MM.1S (cell line): ENCODE measurements around the gene FIBP.

Experiments used
- DNase-seq: peaks from one replicate; pipeline ENCODE4 v3.0.0-alpha.2; 2015
- H2AFZ ChIP-seq: fragments of 300-600 bp; sonication (generic); 2 replicates; pipeline ENCODE4 v1.6.0; 2016; ENCODE audit warnings: antibody characterized with exemption, low read length
- H3F3A ChIP-seq: fragments of 300-600 bp; sonication (generic); 2 replicates; pipeline ENCODE4 v1.6.1; 2016; ENCODE audit warnings: mild to moderate bottlenecking, antibody characterized with exemption, low read length, moderate library complexity, mixed read lengths; ENCODE audit not compliant: insufficient read depth
- H3K27ac ChIP-seq: fragments of 300-600 bp; sonication (generic); 2 replicates; pipeline ENCODE4 v1.5.1; 2016; ENCODE audit warnings: mild to moderate bottlenecking, low read length
- H3K27me3 ChIP-seq: fragments of 300-600 bp; sonication (generic); replicated peaks from 2 replicates; pipeline ENCODE4 v1.6.0; 2016; ENCODE audit warnings: low read length; ENCODE audit not compliant: insufficient read depth
- H3K36me3 ChIP-seq: fragments of 300-600 bp; sonication (generic); replicated peaks from 2 replicates; pipeline ENCODE4 v1.6.1; 2016; ENCODE audit warnings: mild to moderate bottlenecking, low read length, mixed read lengths; ENCODE audit not compliant: insufficient read depth
- H3K4me1 ChIP-seq: fragments of 300-600 bp; sonication (generic); 2 replicates; pipeline ENCODE4 v1.6.1; 2016; ENCODE audit warnings: low read length, mixed read lengths
- H3K4me2 ChIP-seq: fragments of 300-600 bp; sonication (generic); 2 replicates; pipeline ENCODE4 v1.6.0; 2016; ENCODE audit warnings: low read depth, low read length
- H3K4me3 ChIP-seq: fragments of 300-600 bp; sonication (generic); 2 replicates; pipeline ENCODE4 v1.5.1; 2016; ENCODE audit warnings: low read length, mixed read lengths
- H3K79me2 ChIP-seq: fragments of 300-600 bp; sonication (generic); 2 replicates; pipeline ENCODE4 v1.6.1; 2016; ENCODE audit warnings: mixed run types, low read length, mixed read lengths
- H3K9ac ChIP-seq: fragments of 300-600 bp; sonication (generic); 2 replicates; pipeline ENCODE4 v1.6.1; 2016; ENCODE audit warnings: low read length, mixed read lengths
- H3K9me2 ChIP-seq: fragments of 300-600 bp; sonication (generic); replicated peaks from 2 replicates; pipeline ENCODE4 v1.6.1; 2016; ENCODE audit warnings: mild to moderate bottlenecking, low read length, mixed read lengths; ENCODE audit not compliant: insufficient read depth
- H3K9me3 ChIP-seq: fragments of 300-600 bp; sonication (generic); replicated peaks from 2 replicates; pipeline ENCODE4 v1.6.1; 2016; ENCODE audit warnings: mild to moderate bottlenecking, low read length, mixed read lengths; ENCODE audit not compliant: insufficient read depth
- H4K20me1 ChIP-seq: fragments of 300-600 bp; sonication (generic); 2 replicates; pipeline ENCODE4 v1.6.1; 2016; ENCODE audit warnings: mild to moderate bottlenecking, low read length, moderate library complexity, mixed read lengths; ENCODE audit not compliant: insufficient read depth
- EZH2 ChIP-seq: fragments of 300-600 bp; sonication (generic); optimal IDR thresholded peaks from 2 replicates; pipeline ENCODE3; 2017; ENCODE audit warnings: low read depth, mild to moderate bottlenecking, antibody characterized with exemption, low read length, mixed read lengths
- EZH2phosphoT487 ChIP-seq: fragments of 300-600 bp; sonication (generic); IDR thresholded peaks from 2 replicates; pipeline ENCODE4 v1.6.1; 2018; ENCODE audit warnings: antibody characterized with exemption, low read length
- TF ChIP-seq, protein P1 (sequence below): fragments of 300-600 bp; sonication (generic); IDR thresholded peaks from 2 replicates; pipeline ENCODE4 v1.5.1; 2016; ENCODE audit warnings: antibody characterized with exemption, low read length, mixed read lengths

The FIBP gene

DNA sequence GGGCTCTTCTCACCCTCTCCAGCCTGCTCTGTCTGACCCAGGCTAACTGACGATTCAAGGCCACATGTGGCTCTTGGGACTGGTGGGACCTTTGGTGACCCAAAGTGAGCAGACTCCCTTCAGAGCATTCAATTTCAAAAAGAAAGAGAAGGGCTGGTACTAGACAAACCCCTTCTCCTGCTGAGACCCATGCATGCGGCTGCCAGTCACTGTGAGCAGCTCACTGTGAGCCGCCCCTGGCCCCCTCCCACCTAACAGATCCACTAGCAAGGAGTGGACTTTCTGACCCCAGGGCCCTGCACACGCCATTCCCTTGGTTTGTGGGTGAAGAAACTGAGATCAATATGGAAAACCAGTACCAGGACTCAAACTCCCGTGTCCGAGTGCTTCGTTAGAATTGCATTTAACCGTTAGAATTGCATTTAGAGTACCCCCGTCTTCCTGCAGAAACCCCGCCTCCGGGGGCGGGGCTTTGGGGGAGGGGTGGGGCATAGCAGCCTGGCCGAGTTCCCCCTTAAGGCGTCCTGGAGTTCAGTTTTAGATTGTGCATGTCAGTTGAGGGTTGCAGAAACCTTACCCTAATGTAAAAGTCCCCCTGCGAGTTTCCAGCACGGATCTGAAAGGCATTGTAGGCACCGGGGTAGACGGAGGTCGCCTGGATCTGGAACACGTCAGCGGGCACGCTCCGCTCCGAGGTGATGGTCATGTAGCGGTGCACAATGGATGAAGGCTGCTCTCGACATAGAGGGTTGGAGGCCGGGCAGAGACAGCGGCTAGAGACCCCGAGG is 20.8 kb downstream of the FIBP start:
- DNase-seq, result no peak
- H3K9me2 ChIP-seq, result no peaks in the 10 kb centered on the region
- H3K4me3 ChIP-seq, result no peak overlapping the region
- peaks cover 1% of the 10 kb centered on the region; the same call in 1 of the 2 replicates for H3K36me3 ChIP-seq
- H2AFZ ChIP-seq, result no peak overlapping the region
- TF ChIP-seq EZH2phosphoT487, result no peak
- TF ChIP-seq, protein P1, sequence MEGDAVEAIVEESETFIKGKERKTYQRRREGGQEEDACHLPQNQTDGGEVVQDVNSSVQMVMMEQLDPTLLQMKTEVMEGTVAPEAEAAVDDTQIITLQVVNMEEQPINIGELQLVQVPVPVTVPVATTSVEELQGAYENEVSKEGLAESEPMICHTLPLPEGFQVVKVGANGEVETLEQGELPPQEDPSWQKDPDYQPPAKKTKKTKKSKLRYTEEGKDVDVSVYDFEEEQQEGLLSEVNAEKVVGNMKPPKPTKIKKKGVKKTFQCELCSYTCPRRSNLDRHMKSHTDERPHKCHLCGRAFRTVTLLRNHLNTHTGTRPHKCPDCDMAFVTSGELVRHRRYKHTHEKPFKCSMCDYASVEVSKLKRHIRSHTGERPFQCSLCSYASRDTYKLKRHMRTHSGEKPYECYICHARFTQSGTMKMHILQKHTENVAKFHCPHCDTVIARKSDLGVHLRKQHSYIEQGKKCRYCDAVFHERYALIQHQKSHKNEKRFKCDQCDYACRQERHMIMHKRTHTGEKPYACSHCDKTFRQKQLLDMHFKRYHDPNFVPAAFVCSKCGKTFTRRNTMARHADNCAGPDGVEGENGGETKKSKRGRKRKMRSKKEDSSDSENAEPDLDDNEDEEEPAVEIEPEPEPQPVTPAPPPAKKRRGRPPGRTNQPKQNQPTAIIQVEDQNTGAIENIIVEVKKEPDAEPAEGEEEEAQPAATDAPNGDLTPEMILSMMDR, result no peak
- TF ChIP-seq EZH2, result no peak
- H4K20me1 ChIP-seq, result no peaks in the 10 kb centered on the region
- H3K9ac ChIP-seq, result no peak overlapping the region
- H3F3A ChIP-seq, result no peaks in the 10 kb centered on the region; the same call in 1 of the 2 replicates
- no peak overlapping the region for H3K27ac ChIP-seq
- H3K79me2 ChIP-seq, result peaks cover 11% of the 10 kb centered on the region
- no peaks in the 10 kb centered on the region for H3K9me3 ChIP-seq
- no peaks in the 10 kb centered on the region for H3K4me1 ChIP-seq
- no peak overlapping the region for H3K4me2 ChIP-seq
- no peaks in the 10 kb centered on the region for H3K27me3 ChIP-seq

DNA sequence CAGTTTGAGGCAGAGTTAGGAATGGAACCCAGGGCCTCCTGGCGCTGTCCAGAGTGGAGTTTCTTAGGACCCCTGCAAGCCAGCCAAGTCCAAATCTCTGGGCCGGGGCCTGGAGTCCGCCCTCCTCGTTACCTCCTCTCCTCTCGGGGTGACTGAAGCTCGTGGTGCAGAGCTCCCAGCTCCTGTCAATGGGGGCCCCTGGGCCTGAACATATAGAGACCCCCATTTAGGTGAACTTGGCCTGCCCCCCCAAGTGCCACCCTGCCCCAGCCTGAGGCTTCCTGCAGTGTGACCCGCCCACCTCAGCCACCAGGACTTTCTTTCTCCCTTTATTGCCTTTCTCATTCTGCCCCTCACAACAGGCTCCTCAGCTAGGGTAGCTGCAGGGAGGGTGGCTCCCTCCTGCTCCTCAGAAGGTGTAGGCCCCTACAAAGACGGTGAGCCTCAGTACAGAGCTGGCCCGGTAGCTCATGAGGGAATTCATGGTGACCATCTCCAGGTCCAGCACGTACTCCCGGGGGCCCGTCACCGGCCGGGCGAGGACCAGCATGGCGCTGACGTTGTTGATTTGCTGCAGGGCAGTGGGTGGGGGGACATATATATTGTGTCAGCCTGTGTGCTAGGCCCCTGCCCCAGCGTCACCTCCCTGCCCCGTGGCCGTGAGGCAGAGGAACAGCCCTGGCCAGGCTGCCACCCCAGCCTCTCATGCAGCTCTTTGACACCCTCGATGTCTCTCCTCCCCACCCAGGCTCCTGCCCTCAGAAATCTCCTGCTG is 21.6 kb downstream of the FIBP start:
- Histone ChIP-seq H3K4me1 (peaks cover 5% of the 10 kb centered on the region), H3K79me2 (peaks cover 19% of the 10 kb centered on the region), H4K20me1 (no peaks in the 10 kb centered on the region), H3K4me2 (no peak overlapping the region), H3K9me3 (no peaks in the 10 kb centered on the region), H3K9ac (no peak overlapping the region), H3K27ac (no peak overlapping the region), H3F3A (no peaks in the 10 kb centered on the region; the same call in 1 of the 2 replicates), H3K9me2 (no peaks in the 10 kb centered on the region), H3K36me3 (peaks cover 5% of the 10 kb centered on the region; the same call in 1 of the 2 replicates), H3K27me3 (no peaks in the 10 kb centered on the region), H2AFZ (no peak overlapping the region), H3K4me3 (no peak overlapping the region)
- TF ChIP-seq EZH2phosphoT487 (no peak), EZH2 (no peak)
- TF ChIP-seq, protein P1, result no peak
- no peak for DNase-seq

DNA sequence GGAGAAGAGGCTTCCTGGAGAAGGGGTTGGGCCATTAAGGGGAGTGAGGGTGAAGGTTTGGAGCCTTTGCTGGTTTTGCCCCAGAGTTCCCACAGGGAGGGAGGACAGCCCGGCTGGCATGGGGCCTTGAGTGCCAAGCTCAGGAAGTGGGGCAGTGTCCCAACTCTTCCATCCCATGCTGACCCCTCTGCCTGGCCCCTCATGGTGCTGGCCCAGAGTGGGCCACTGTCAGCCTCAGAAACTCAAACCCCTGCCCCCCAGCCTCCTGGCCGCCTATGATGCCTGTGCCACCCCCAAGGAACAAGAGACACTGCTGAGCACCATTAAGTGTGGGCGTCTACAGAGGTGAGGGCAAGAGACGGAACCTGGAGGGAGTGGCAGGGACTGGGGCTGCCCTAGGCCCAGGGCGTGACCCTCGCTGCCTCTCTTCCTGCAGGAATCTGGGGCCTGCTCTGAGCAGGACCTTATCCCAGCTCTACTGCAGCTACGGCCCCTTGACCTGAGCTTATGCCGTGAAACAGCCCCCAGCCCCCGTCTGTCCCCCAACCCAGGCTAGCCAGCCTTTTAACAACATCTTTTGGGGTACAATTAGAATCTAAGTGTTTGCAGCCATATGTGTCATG is 22.6 kb downstream of the FIBP start:
- no peak for DNase-seq
- Histone ChIP-seq H4K20me1 (no peaks in the 10 kb centered on the region), H3K4me3 (no peak overlapping the region), H3K27me3 (no peaks in the 10 kb centered on the region), H3K79me2 (peaks cover 29% of the 10 kb centered on the region), H3F3A (peaks cover 6% of the 10 kb centered on the region), H2AFZ (no peak overlapping the region), H3K4me2 (no peak overlapping the region), H3K4me1 (peaks cover 8% of the 10 kb centered on the region), H3K36me3 (peaks cover 5% of the 10 kb centered on the region; the same call in 1 of the 2 replicates), H3K9ac (no peak overlapping the region), H3K9me2 (no peaks in the 10 kb centered on the region), H3K27ac (no peak overlapping the region), H3K9me3 (no peaks in the 10 kb centered on the region)
- no peak for TF ChIP-seq EZH2phosphoT487
- TF ChIP-seq EZH2, result no peak
- TF ChIP-seq, protein P1, result no peak
